ENCODE measurements around the gene RNF150. TPM values are rescaled to one million over a fixed set of nuclear protein-coding genes. Genes with fewer than 3 reads are reported as not detected.

RNF150 gene
- total RNA-seq, 1 donor from 2014 or later: not detected

GRCh38 chr4:141099326-141099725 is 33.9 kb downstream of the RNF150 start:
- Mint-ChIP-seq H3K4me1 (no peaks in the 10 kb centered on the region), H3K4me3 (no peak overlapping the region), H3K36me3 (ENCODE audit: low read depth) (no peaks in the 10 kb centered on the region), H3K27me3 (no peaks in the 10 kb centered on the region), H3K27ac (no peak overlapping the region), H3K9me3 (peaks cover 2% of the 10 kb centered on the region)
- POLR2A ChIA-PET: no interaction called here
- TF ChIP-seq CTCF (IDR thresholded peaks at IDR 0.05): no peak
- ATAC-seq (ENCODE audit: low read depth): no peak
- CTCF ChIA-PET: no interaction called here
- DNase-seq: no peak
- intact Hi-C loops (cut with micrococcal nuclease): no loop called here

- POLR2A ChIA-PET: no interaction called here
- no peak for TF ChIP-seq CTCF (IDR thresholded peaks at IDR 0.05)
- CTCF ChIA-PET: no interaction called here
- Mint-ChIP-seq H3K4me3 (no peak overlapping the region), H3K36me3 (ENCODE audit: low read depth) (no peaks in the 10 kb centered on the region), H3K4me1 (no peaks in the 10 kb centered on the region), H3K27ac (no peak overlapping the region), H3K9me3 (peaks cover 9% of the 10 kb centered on the region), H3K27me3 (no peaks in the 10 kb centered on the region)
- ATAC-seq (ENCODE audit: low read depth) (no peak), DNase-seq (no peak)
- intact Hi-C loops (cut with micrococcal nuclease): no loop called here
Observed at GRCh38 chr4:141098163-141098562, 35.1 kb downstream of the RNF150 start.

- Mint-ChIP-seq H3K36me3 (ENCODE audit: low read depth) (no peaks in the 10 kb centered on the region), H3K27me3 (no peaks in the 10 kb centered on the region), H3K9me3 (peaks cover 9% of the 10 kb centered on the region), H3K27ac (no peak overlapping the region), H3K4me1 (no peaks in the 10 kb centered on the region), H3K4me3 (no peak overlapping the region)
- CTCF ChIA-PET: no interaction called here
- no peak for TF ChIP-seq CTCF (IDR thresholded peaks at IDR 0.05)
- no peak for ATAC-seq (ENCODE audit: low read depth)
- intact Hi-C loops (cut with micrococcal nuclease): no loop called here
- POLR2A ChIA-PET: no interaction called here
- no peak for DNase-seq
Observed at GRCh38 chr4:141090473-141090872, 42.8 kb downstream of the RNF150 start.

- POLR2A ChIA-PET: no interaction called here
- DNase-seq (no peak), ATAC-seq (ENCODE audit: low read depth) (no peak)
- no peak for TF ChIP-seq CTCF (IDR thresholded peaks at IDR 0.05)
- Mint-ChIP-seq H3K4me1 (no peaks in the 10 kb centered on the region), H3K4me3 (no peak overlapping the region), H3K9me3 (no peaks in the 10 kb centered on the region), H3K36me3 (ENCODE audit: low read depth) (no peaks in the 10 kb centered on the region), H3K27me3 (no peaks in the 10 kb centered on the region), H3K27ac (no peak overlapping the region)
- CTCF ChIA-PET: no interaction called here
- intact Hi-C loops (cut with micrococcal nuclease): no loop called here
Observed at GRCh38 chr4:141081921-141082395, 51.3 kb downstream of the RNF150 start.

GRCh38 chr4:141080668-141081067 is 52.6 kb downstream of the RNF150 start:
- intact Hi-C loops (cut with micrococcal nuclease): no loop called here
- TF ChIP-seq CTCF (IDR thresholded peaks at IDR 0.05): no peak
- Mint-ChIP-seq H3K4me1 (no peaks in the 10 kb centered on the region), H3K27me3 (no peaks in the 10 kb centered on the region), H3K9me3 (no peaks in the 10 kb centered on the region), H3K36me3 (ENCODE audit: low read depth) (no peaks in the 10 kb centered on the region), H3K4me3 (no peak overlapping the region), H3K27ac (no peak overlapping the region)
- ChIA-PET POLR2A (no interaction called here), CTCF (no interaction called here)
- ATAC-seq (ENCODE audit: low read depth): no peak
- no peak for DNase-seq

All from activated B cell treated with CpG ODN at 0.5 μM for 24 hours (primary cell).